GM06990 (cell line): ENCODE results near the gene SGMS2.

ENCODE experiments used
- DNase-seq: peaks from one replicate; pipeline ENCODE4 v3.0.0-alpha.2; 2011; ENCODE audit not compliant: insufficient read length; ENCODE audit errors: extremely low read depth
- H3K27me3 ChIP-seq: replicated peaks from 2 replicates; pipeline ENCODE4 v1.6.0; 2011; ENCODE audit warnings: low read length; ENCODE audit not compliant: control insufficient read depth, insufficient read depth
- H3K36me3 ChIP-seq: 2 replicates; pipeline ENCODE4 v1.5.1; 2011; ENCODE audit warnings: low read length; ENCODE audit not compliant: control insufficient read depth, insufficient read depth
- H3K4me3 ChIP-seq: replicated peaks from 2 replicates; pipeline ENCODE4 v1.5.1; 2011; ENCODE audit warnings: low read depth, mild to moderate bottlenecking, control low read depth, low read length
- CTCF ChIP-seq: IDR thresholded peaks from 2 replicates; pipeline ENCODE4 v1.5.1; 2011; ENCODE audit warnings: low read length, control low read depth, mild to moderate bottlenecking, inconsistent platforms; ENCODE audit not compliant: insufficient read depth, poor library complexity, severe bottlenecking

SGMS2 gene

GRCh38 chr4:107862658-107863057 lies 37.9 kb downstream of the SGMS2 start:
- no peak for DNase-seq
- Histone ChIP-seq H3K36me3 (no peaks in the 10 kb centered on the region), H3K4me3 (no peak overlapping the region), H3K27me3 (no peaks in the 10 kb centered on the region)
- no peak for TF ChIP-seq CTCF

GRCh38 chr4:107863416-107863815 lies 38.7 kb downstream of the SGMS2 start:
- TF ChIP-seq CTCF = no peak
- Histone ChIP-seq H3K4me3 (no peak overlapping the region), H3K27me3 (no peaks in the 10 kb centered on the region), H3K36me3 (no peaks in the 10 kb centered on the region)
- no peak for DNase-seq

- no peaks in the 10 kb centered on the region for H3K27me3 ChIP-seq
- no peak overlapping the region for H3K4me3 ChIP-seq
- DNase-seq = no peak
- no peaks in the 10 kb centered on the region for H3K36me3 ChIP-seq
- TF ChIP-seq CTCF = no peak
Measured at GRCh38 chr4:107863850-107864371, 39.2 kb downstream of the SGMS2 start.

GRCh38 chr4:107866726-107867125 lies 42.0 kb downstream of the SGMS2 start:
- no peaks in the 10 kb centered on the region for H3K36me3 ChIP-seq
- no peaks in the 10 kb centered on the region for H3K27me3 ChIP-seq
- DNase-seq = no peak
- H3K4me3 ChIP-seq = no peak overlapping the region
- TF ChIP-seq CTCF = no peak

GRCh38 chr4:107870236-107870635 lies 45.5 kb downstream of the SGMS2 start:
- no peak for DNase-seq
- H3K36me3 ChIP-seq = no peaks in the 10 kb centered on the region
- H3K4me3 ChIP-seq = no peak overlapping the region
- no peak for TF ChIP-seq CTCF
- no peaks in the 10 kb centered on the region for H3K27me3 ChIP-seq
